GM19043 (cell line): ENCODE measurements around the gene MGST2.

Experiments used
- ATAC-seq: cut with Tn5 transposase; IDR thresholded peaks from one replicate; pipeline ENCODE4 v1.9.1; 2021; ENCODE audit warnings: low read depth; ENCODE audit not compliant: unreplicated experiment

The MGST2 gene

GRCh38 chr4:139735381-139736273, 70.0 kb downstream of the MGST2 start:
- ATAC-seq = no peak

GRCh38 chr4:139736274-139736660, 70.6 kb downstream of the MGST2 start:
- ATAC-seq = no peak

- no peak for ATAC-seq
These were observed 71.0 kb downstream of the MGST2 start for GRCh38 chr4:139736661-139737060.

- no peak for ATAC-seq
These were observed 73.4 kb downstream of the MGST2 start for GRCh38 chr4:139738846-139739613.

- ATAC-seq = no peak
These were observed 74.5 kb downstream of the MGST2 start for GRCh38 chr4:139740121-139740520.

GRCh38 chr4:139740531-139741041, 75.0 kb downstream of the MGST2 start:
- ATAC-seq = no peak

- ATAC-seq = no peak
These were observed 77.4 kb downstream of the MGST2 start for GRCh38 chr4:139743027-139743426.

- no peak for ATAC-seq
These were observed 78.6 kb downstream of the MGST2 start for GRCh38 chr4:139744232-139744631.

GRCh38 chr4:139745111-139745639, 79.6 kb downstream of the MGST2 start:
- no peak for ATAC-seq

- no peak for ATAC-seq
These were observed 81.0 kb downstream of the MGST2 start for GRCh38 chr4:139746431-139747171.

- ATAC-seq = no peak
These were observed 83.7 kb downstream of the MGST2 start for GRCh38 chr4:139749338-139749737.

GRCh38 chr4:139749835-139750498, 84.3 kb downstream of the MGST2 start:
- ATAC-seq = no peak

- no peak for ATAC-seq
These were observed 88.1 kb downstream of the MGST2 start for GRCh38 chr4:139753686-139754085.
